Suppressor macrophage treated with lipopolysaccharide for 1 hour (primary cell): Measurements from ENCODE around the gene SLC35B1.

Source experiments
- DNase-seq, 3 donors: peaks; one replicate each; pipeline ENCODE4 v3.0.0-alpha.2; 2020 to 2022

The SLC35B1 gene

GRCh38 chr17:49707608-49708514, at the start of gene SLC35B1:
Gene SLC35B1, minus strand, starts transcription at chr17:49707964. Its CDS starts 131 bp downstream, at chr17:49707833.
- peak; percentile 98 to 99 (median 99) for DNase-seq

- no peak for DNase-seq
These were observed 49.5 kb upstream of the SLC35B1 start for GRCh38 chr17:49757151-49757777.

GRCh38 chr17:49756323-49757150, 48.8 kb upstream of the SLC35B1 start:
- no peak for DNase-seq

GRCh38 chr17:49755663-49756283, 48.0 kb upstream of the SLC35B1 start:
- DNase-seq = no peak

DNA sequence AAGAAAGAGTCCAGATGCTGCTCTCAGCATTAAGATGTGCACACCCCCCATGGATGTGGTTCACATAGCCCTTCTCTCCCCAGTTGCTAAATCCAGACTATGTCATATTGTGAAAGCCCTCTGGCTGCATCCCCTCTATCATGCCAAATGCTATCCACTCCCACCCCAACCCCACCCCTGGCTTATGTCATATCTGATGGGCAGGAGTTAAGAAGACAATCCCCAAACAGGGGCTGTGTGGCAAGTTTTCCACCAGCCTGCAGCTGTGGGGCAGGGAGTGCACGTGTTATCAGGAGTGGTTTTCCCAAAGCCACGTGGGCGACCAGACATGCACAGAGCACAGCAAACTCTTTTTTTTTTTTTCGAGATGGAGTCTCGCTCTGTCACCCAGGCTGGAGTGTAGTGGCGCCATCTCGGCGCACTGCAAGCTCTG, 46.2 kb upstream of the SLC35B1 start:
- no peak for DNase-seq

- no peak for DNase-seq
These were observed 44.7 kb upstream of the SLC35B1 start for GRCh38 chr17:49752508-49752907.

- no peak for DNase-seq
These were observed 42.0 kb upstream of the SLC35B1 start for GRCh38 chr17:49749730-49750129.

DNA sequence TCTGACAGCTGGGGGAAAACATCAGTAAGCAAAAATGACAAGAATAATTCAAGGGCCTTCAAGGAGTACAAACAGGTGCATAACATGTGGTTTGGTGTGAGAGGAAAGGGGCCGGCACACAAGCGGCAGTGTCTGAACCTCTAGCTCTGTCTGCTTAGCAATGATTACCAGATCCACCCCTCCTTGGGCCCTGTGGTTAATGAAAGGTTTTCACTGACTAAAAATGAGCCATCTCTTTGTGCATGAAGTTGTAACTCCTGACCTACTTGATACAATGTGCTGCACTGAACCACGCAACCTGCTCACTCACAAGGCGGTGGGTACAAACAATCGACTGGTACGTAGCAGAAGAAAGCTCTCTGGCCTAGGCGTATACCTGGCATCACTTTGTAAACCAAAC, 41.0 kb upstream of the SLC35B1 start:
- no peak for DNase-seq

- no peak for DNase-seq
These were observed 40.5 kb upstream of the SLC35B1 start for GRCh38 chr17:49748223-49748622.

GRCh38 chr17:49747632-49748031, 39.9 kb upstream of the SLC35B1 start:
- no peak for DNase-seq

GRCh38 chr17:49746791-49747490, 39.2 kb upstream of the SLC35B1 start:
- DNase-seq = no peak

DNA sequence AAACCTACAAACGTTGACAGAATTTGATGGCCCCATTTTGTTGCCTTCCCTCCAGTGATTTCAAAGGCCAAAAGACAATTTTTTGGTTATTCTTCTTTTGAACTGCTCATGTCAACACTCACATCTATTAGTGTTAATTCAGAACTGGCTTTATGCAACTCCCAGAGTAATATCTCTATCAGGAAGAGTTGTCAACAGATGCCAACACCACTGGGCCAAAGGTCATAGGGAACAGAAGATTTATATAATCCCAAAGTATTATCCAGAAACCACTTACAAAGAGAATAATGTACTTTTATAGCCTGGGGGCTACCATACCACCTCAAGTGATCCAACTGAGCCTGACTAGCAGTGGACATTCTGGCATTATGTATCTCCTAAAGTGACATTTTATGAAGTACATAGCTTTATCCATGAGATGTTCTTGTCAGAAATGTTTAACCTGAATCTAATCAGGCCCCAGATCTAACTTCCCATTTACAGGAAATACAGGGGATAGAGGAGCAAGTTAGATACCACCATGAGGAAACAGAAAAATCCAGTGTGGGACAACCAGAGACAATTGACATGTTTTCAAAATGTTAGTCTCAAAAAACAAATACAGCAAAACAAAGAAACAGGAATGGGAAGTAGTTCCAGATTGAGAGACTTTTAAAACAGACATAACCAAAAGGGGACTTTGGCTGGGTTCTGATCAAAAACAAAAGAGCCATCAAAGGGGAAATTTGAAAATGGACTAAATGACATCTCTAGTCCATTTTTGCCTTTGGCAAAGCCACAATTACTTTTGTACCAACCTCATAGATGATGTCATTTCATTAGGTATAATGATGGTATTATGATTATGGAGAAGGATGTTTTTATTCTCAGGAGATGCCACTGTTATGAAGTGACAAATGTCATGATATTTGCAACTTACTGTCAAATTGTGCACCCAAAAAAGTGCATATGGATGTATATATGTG, 37.7 kb upstream of the SLC35B1 start:
- no peak for DNase-seq

GRCh38 chr17:49742166-49742638, 34.4 kb upstream of the SLC35B1 start:
- DNase-seq = peak in 2 of 3 donors; percentile 47 to 60

DNA sequence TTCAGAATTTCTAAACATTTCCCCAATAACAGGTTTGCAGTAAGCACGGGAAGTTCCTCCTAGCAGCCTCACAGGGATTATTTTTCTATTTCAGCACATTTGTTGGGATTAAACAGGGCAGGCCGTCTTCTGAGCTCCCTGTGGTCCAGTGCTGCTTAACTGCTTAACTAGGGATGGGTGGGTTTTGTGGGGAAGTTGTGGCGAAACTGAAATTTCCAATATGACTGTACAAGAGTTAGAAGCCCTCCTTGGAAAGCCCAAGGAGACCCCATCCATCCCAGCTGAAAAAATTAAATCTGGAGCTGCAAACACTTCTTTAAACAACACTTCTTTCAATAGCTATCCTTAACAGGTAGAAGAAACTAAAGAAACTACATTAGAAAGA, 33.9 kb upstream of the SLC35B1 start:
- DNase-seq = peak; percentile 13 to 48 (median 28)

GRCh38 chr17:49741009-49741691, 33.4 kb upstream of the SLC35B1 start:
- peak in 2 of 3 donors; percentile 52 to 53 for DNase-seq

- peak; percentile 81 to 84 (median 84) for DNase-seq
These were observed 32.0 kb upstream of the SLC35B1 start for GRCh38 chr17:49739641-49740271.

GRCh38 chr17:49738456-49739163, 30.8 kb upstream of the SLC35B1 start:
- no peak for DNase-seq
